Esophagus squamous epithelium (tissue), 5 donors: ENCODE results near the gene PNPLA5. TPM values are rescaled to one million over a fixed set of nuclear protein-coding genes. Genes with fewer than 3 reads are reported as not detected.

Experiments
- DNase-seq: peaks from one replicate; lab custom pipeline; 2025; lab: John Stamatoyannopoulos, UW
- H3K27ac ChIP-seq, 4 donors: fragments of 200-600 bp; sonication (generic); one replicate each; pipeline ENCODE4 v1.5.1; 2016 to 2019; ENCODE audit warnings: mild to moderate bottlenecking in 1 of 4
- H3K27me3 ChIP-seq, 4 donors: fragments of 200-600 bp; sonication (generic); 1 replicate in 3 of 4; 2 replicates in 1 of 4; pipeline versions ENCODE4 v1.5.1 to v1.6.0; 2017 to 2021; ENCODE audit warnings: antibody characterized with exemption in 1 of 4
- H3K36me3 ChIP-seq, 3 donors: fragments of 200-600 bp; sonication (generic); one replicate each; pipeline ENCODE4 v1.5.1; 2016 to 2019
- H3K4me1 ChIP-seq, 3 donors: fragments of 200-600 bp; sonication (generic); one replicate each; pipeline ENCODE4 v1.5.1; 2017 to 2019
- H3K4me3 ChIP-seq, 4 donors: fragments of 200-600 bp; sonication (generic); 1 replicate in 3 of 4; 2 replicates in 1 of 4; pipeline ENCODE4 v1.5.1; 2016 to 2019; ENCODE audit warnings: mild to moderate bottlenecking in 2 of 4, moderate library complexity in 1 of 4
- H3K9me3 ChIP-seq, 3 donors: fragments of 200-600 bp; sonication (generic); one replicate each; pipeline ENCODE4 v1.5.1; 2016 to 2019
- POLR2A ChIP-seq, 4 donors: fragments of 450-650 bp; IDR thresholded peaks; one replicate each; pipeline ENCODE4 v1.6.1; 2017; ENCODE audit warnings: antibody characterized with exemption in 4 of 4, mild to moderate bottlenecking in 4 of 4, moderate library complexity in 3 of 4
- WGBS, 2 donors: methylation state at CpG; one replicate each; pipeline ENCODE4 v1.1.5; 2018; 5-methylcytosine and 5-hydroxymethylcytosine counted together
- intact Hi-C: fragments of 100-400 bp; cut with DNase I; formaldehyde crosslinking; loops from one replicate; pipeline ENCODE4 v1.15.0; 2022
- total RNA-seq, 4 donors: library from RNA; depleted of rRNA; stranded (reverse); fragments of >200 nt; gene quantifications; one replicate each; pipeline ENCODE4 v1.1.0, GENCODE V29; 2016
- TF ChIP-seq, protein P1 (sequence below), 6 experiments: fragments of 450-650 bp in 4 of 6; fragments of 200-600 bp in 2 of 6; sonication (generic) in 2 of 6; IDR thresholded peaks; one replicate each; pipeline ENCODE4 v1.5.1; 2016 to 2019; ENCODE audit warnings: antibody characterized with exemption in 6 of 6, mild to moderate bottlenecking in 4 of 6, moderate library complexity in 4 of 6
- donor health status: DM: yes; HTN: yes; CAD: no.

The PNPLA5 gene
- total RNA-seq, 4 donors from 2014 or later, result not detected

GRCh38 chr22:43923191-43923590, 31.4 kb upstream of the PNPLA5 start:
- DNase-seq, result no peak
- no peak for TF ChIP-seq POLR2A (IDR thresholded peaks at IDR 0.05)
- TF ChIP-seq, protein P1, sequence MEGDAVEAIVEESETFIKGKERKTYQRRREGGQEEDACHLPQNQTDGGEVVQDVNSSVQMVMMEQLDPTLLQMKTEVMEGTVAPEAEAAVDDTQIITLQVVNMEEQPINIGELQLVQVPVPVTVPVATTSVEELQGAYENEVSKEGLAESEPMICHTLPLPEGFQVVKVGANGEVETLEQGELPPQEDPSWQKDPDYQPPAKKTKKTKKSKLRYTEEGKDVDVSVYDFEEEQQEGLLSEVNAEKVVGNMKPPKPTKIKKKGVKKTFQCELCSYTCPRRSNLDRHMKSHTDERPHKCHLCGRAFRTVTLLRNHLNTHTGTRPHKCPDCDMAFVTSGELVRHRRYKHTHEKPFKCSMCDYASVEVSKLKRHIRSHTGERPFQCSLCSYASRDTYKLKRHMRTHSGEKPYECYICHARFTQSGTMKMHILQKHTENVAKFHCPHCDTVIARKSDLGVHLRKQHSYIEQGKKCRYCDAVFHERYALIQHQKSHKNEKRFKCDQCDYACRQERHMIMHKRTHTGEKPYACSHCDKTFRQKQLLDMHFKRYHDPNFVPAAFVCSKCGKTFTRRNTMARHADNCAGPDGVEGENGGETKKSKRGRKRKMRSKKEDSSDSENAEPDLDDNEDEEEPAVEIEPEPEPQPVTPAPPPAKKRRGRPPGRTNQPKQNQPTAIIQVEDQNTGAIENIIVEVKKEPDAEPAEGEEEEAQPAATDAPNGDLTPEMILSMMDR (IDR thresholded peaks at IDR 0.05), result no peak
- H3K4me3 ChIP-seq, result peak overlapping the region; percentile 38 to 74 (median 54)
- peaks cover 15 to 37% (median 20%) of the 10 kb centered on the region in 3 donors for H3K4me1 ChIP-seq
- intact Hi-C loops, result no loop called here
- H3K36me3 ChIP-seq, result no peaks in the 10 kb centered on the region
- no peak overlapping the region for H3K27ac ChIP-seq
- no peaks in the 10 kb centered on the region for H3K9me3 ChIP-seq
- WGBS, 2 donors, result 3 to 7% methylated on average over 10 to 13 of the region's 13 CpGs
- H3K27me3 ChIP-seq, result peaks cover 0 to 73% (median 4%) of the 10 kb centered on the region in 4 donors

- Histone ChIP-seq H3K9me3 (no peaks in the 10 kb centered on the region), H3K4me3 (no peak overlapping the region), H3K36me3 (no peaks in the 10 kb centered on the region), H3K27ac (no peak overlapping the region), H3K27me3 (peaks cover 0 to 80% (median 4%) of the 10 kb centered on the region in 4 donors), H3K4me1 (peaks cover 15 to 37% (median 20%) of the 10 kb centered on the region in 3 donors)
- 40% methylated on average over 1 of the region's 3 CpGs; no CpG with 5 or more reads in 1 of the 2 donors for WGBS, 2 donors
- TF ChIP-seq, protein P1 (IDR thresholded peaks at IDR 0.05), result no peak
- TF ChIP-seq POLR2A (IDR thresholded peaks at IDR 0.05), result no peak
- intact Hi-C loops, result no loop called here
- no peak for DNase-seq
These were observed 30.3 kb upstream of the PNPLA5 start for GRCh38 chr22:43922123-43922522.

GRCh38 chr22:43921370-43921769, 29.6 kb upstream of the PNPLA5 start:
- no peak for DNase-seq
- TF ChIP-seq, protein P1 (IDR thresholded peaks at IDR 0.05), result no peak
- TF ChIP-seq POLR2A (IDR thresholded peaks at IDR 0.05), result no peak
- Histone ChIP-seq H3K4me1 (peaks cover 15 to 36% (median 20%) of the 10 kb centered on the region in 3 donors), H3K36me3 (no peaks in the 10 kb centered on the region), H3K27ac (no peak overlapping the region), H3K9me3 (no peaks in the 10 kb centered on the region), H3K4me3 (no peak overlapping the region), H3K27me3 (peaks cover 0 to 80% (median 4%) of the 10 kb centered on the region in 4 donors)
- intact Hi-C loops, result no loop called here
- WGBS, 2 donors, result 40 to 55% methylated on average over 2 to 4 of the region's 4 CpGs

GRCh38 chr22:43919106-43919973, 27.5 kb upstream of the PNPLA5 start:
- TF ChIP-seq POLR2A (IDR thresholded peaks at IDR 0.05), result no peak
- TF ChIP-seq, protein P1 (IDR thresholded peaks at IDR 0.05), result no peak
- H3K27ac ChIP-seq, result no peak overlapping the region
- no peaks in the 10 kb centered on the region for H3K9me3 ChIP-seq
- peaks cover 0 to 82% (median 3%) of the 10 kb centered on the region in 4 donors for H3K27me3 ChIP-seq
- H3K4me3 ChIP-seq, result no peak overlapping the region
- no peak for DNase-seq
- H3K36me3 ChIP-seq, result no peaks in the 10 kb centered on the region
- peaks cover 8 to 16% (median 9%) of the 10 kb centered on the region in 3 donors for H3K4me1 ChIP-seq
- intact Hi-C loops, result no loop called here
- 51 to 61% methylated on average over 14 to 16 of the region's 16 CpGs for WGBS, 2 donors

DNA sequence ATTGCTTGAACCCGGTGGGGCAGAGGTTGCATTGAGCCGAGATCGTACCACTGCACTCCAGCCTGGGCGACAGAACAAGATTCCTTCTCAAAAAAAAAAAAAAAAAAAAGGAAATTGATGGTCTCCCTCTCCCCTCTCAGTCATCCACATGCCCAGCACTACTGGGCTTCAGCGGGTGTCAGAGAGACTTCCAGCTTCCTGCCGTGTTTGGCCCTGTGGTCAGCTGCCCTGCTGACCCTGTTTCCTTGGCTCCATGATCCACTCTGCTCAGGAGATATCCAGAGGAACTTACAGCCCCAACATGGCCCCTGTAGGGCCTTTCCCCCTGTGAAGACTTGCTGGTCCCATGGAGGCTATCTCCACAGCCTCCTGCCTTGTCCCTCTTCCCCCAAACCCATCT, 25.7 kb upstream of the PNPLA5 start:
- no peak overlapping the region for H3K4me3 ChIP-seq
- no peak for DNase-seq
- H3K27me3 ChIP-seq, result peaks cover 0 to 80% (median 0%) of the 10 kb centered on the region in 4 donors
- no peak overlapping the region for H3K27ac ChIP-seq
- H3K36me3 ChIP-seq, result no peaks in the 10 kb centered on the region
- intact Hi-C loops, result no loop called here
- H3K4me1 ChIP-seq, result no peaks in the 10 kb centered on the region
- TF ChIP-seq POLR2A (IDR thresholded peaks at IDR 0.05), result no peak
- TF ChIP-seq, protein P1 (IDR thresholded peaks at IDR 0.05), result no peak
- no peaks in the 10 kb centered on the region for H3K9me3 ChIP-seq
- WGBS, 2 donors, result 83 to 90% methylated on average over 6 of the region's 6 CpGs
